GM20000 (cell line): Measurements from ENCODE around the gene KPNA4.
"Not testable (repeated sequence)": the region's sequence is repeated elsewhere in the genome, so short reads cannot be mapped to it uniquely, and the experiment has no call there.

Source experiments
- DNase-seq: peaks from one replicate; pipeline ENCODE4 v3.0.0; 2012; ENCODE audit warnings: low spot score
- CTCF ChIP-seq: IDR thresholded peaks from 2 replicates; pipeline ENCODE4 v1.5.1; 2012; ENCODE audit warnings: mild to moderate bottlenecking, control low read depth; ENCODE audit errors: extremely low read depth, missing control alignments

Gene KPNA4

GRCh38 chr3:160605315-160605714, 39.9 kb upstream of the KPNA4 start:
- TF ChIP-seq CTCF, result no peak

GRCh38 chr3:160603845-160604244, 38.5 kb upstream of the KPNA4 start:
- not testable (repeated sequence) for DNase-seq

More at GRCh38 chr3:160605315-160605714, 39.9 kb upstream of the KPNA4 start:
- no peak for DNase-seq

GRCh38 chr3:160602259-160602658, 36.9 kb upstream of the KPNA4 start:
- no peak for DNase-seq
- no peak for TF ChIP-seq CTCF

- no peak for TF ChIP-seq CTCF
These were observed 35.9 kb upstream of the KPNA4 start for GRCh38 chr3:160601288-160601687.

GRCh38 chr3:160598865-160599264, 33.5 kb upstream of the KPNA4 start:
- TF ChIP-seq CTCF, result no peak
- no peak for DNase-seq

More at GRCh38 chr3:160601288-160601687, 35.9 kb upstream of the KPNA4 start:
- no peak for DNase-seq

GRCh38 chr3:160588023-160588422, 22.7 kb upstream of the KPNA4 start:
- no peak for TF ChIP-seq CTCF
- no peak for DNase-seq

- no peak for TF ChIP-seq CTCF
- DNase-seq, result no peak
These were observed 21.7 kb upstream of the KPNA4 start for GRCh38 chr3:160587105-160587504.

GRCh38 chr3:160586679-160587078, 21.3 kb upstream of the KPNA4 start:
- no peak for TF ChIP-seq CTCF
- DNase-seq, result no peak
